Stomach (tissue), 9 donors: ENCODE data around the gene STAMBPL1. TPM values are rescaled to one million over a fixed set of nuclear protein-coding genes. Genes with fewer than 3 reads are reported as not detected.

ENCODE experiments used
- DNase-seq, 2 donors: peaks; one replicate each; pipeline versions ENCODE4 v3.0.0 to v3.0.0-alpha.2; 2013 to 2019
- H3K27ac ChIP-seq, 5 donors: fragments of 200-600 bp in 4 of 5; sonication (generic) in 4 of 5; one replicate each; pipeline ENCODE4 v1.5.1; 2013 to 2019; ENCODE audit warnings: mild to moderate bottlenecking in 1 of 5, moderate library complexity in 1 of 5
- H3K27me3 ChIP-seq, 3 donors: fragments of 200-600 bp; sonication (generic); one replicate each; pipeline ENCODE4 v1.5.1; 2017 to 2019; ENCODE audit warnings: mixed run types in 1 of 3
- H3K36me3 ChIP-seq, 4 donors: fragments of 200-600 bp; sonication (generic); 1 replicate in 3 of 4; 2 replicates in 1 of 4; pipeline ENCODE4 v1.5.1; 2016 to 2019
- H3K4me1 ChIP-seq, 4 donors: fragments of 200-600 bp; sonication (generic); one replicate each; pipeline ENCODE4 v1.5.1; 2016 to 2019
- H3K4me3 ChIP-seq, 4 donors: fragments of 200-600 bp; sonication (generic) in 3 of 4; one replicate each; pipeline ENCODE4 v1.5.1; 2016 to 2019; ENCODE audit warnings: mild to moderate bottlenecking in 1 of 4
- H3K9me3 ChIP-seq, 4 donors: fragments of 200-600 bp; sonication (generic); one replicate each; pipeline ENCODE4 v1.5.1; 2016 to 2019
- EP300 ChIP-seq: sonication (generic); formaldehyde crosslinking; IDR thresholded peaks from one replicate; pipeline ENCODE4 v1.6.1; 2017; ENCODE audit warnings: antibody characterized with exemption
- POLR2A ChIP-seq, 4 donors: fragments of 450-650 bp; IDR thresholded peaks; one replicate each; pipeline ENCODE4 v1.6.1; 2016; ENCODE audit warnings: antibody characterized with exemption in 4 of 4, control low read depth in 2 of 4, mild to moderate bottlenecking in 1 of 4, moderate library complexity in 1 of 4
- POLR2AphosphoS5 ChIP-seq, 3 donors: sonication (generic); formaldehyde crosslinking; IDR thresholded peaks; one replicate each; pipeline ENCODE4 v1.6.1; 2016; ENCODE audit warnings: antibody characterized with exemption in 3 of 3
- WGBS, 5 donors: extraction: QIAGEN DNeasy Blood & Tissue Kit in 3 of 5; methylation state at CpG; one replicate each; pipeline versions ENCODE4 v1.1.5 to v1.1.7; 2013 to 2018; 5-methylcytosine and 5-hydroxymethylcytosine counted together
- intact Hi-C: fragments of 100-400 bp; cut with DNase I; formaldehyde crosslinking; loops from one replicate; pipeline ENCODE4 v1.15.1; 2023; ENCODE audit warnings: low total_unique reads
- polyA plus RNA-seq, 3 donors: library from polyadenylated mRNA; stranded (reverse); fragments of 200-250 nt; gene quantifications; one replicate each; pipeline ENCODE4 v1.2.3, GENCODE V29; 2013
- total RNA-seq, 5 donors: library from RNA; depleted of rRNA; stranded (reverse); fragments of >200 nt; gene quantifications; one replicate each; pipeline versions ENCODE4 v1.1.0 to v1.2.3, GENCODE V29; 2014 to 2016
- TF ChIP-seq, protein P1 (sequence below), 7 experiments: fragments of 450-650 bp in 4 of 7; fragments of 200-600 bp in 3 of 7; sonication (generic) in 3 of 7; IDR thresholded peaks; one replicate each; pipeline ENCODE4 v1.5.1; 2016 to 2019; ENCODE audit warnings: antibody characterized with exemption in 7 of 7, control low read depth in 2 of 7, mild to moderate bottlenecking in 1 of 7
- donor health status: healthy with polysubstance abuse.
- donor health status: Bipolar disorder and iron deficiency.
- donor health status: healthy.

STAMBPL1 gene
- total and polyA plus RNA-seq, 8 donors: 3.2 to 40.8 (median 8.4) TPM

DNA sequence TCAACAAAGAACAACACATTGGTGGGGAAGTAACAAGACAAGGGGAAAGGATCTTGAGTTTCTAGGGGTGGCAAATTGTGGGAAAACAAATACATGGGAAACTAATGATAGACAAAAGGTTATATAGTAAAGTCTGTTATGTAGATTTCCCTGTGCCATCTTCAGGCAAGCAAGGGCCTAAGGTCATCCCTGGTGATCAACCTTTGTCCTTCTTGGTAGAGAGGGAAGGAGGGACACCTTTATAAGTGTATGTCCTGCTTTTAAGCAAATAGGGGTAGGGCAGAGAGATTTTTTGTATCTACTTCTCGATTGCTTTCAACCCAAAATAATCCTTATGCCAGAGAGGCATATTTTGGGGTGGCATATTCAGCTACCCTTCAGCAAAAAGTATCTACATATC, 84.3 kb downstream of the STAMBPL1 start:
- Histone ChIP-seq H3K36me3 (no peaks in the 10 kb centered on the region), H3K27ac (no peak overlapping the region), H3K4me3 (no peak overlapping the region), H3K9me3 (no peaks in the 10 kb centered on the region), H3K4me1 (peaks cover 0 to 31% (median 13%) of the 10 kb centered on the region in 4 donors), H3K27me3 (no peaks in the 10 kb centered on the region)
- 72 to 79% (median 75%) methylated on average over 1 of the region's 1 CpG for WGBS, 5 donors
- DNase-seq: no peak
- TF ChIP-seq, protein P1, sequence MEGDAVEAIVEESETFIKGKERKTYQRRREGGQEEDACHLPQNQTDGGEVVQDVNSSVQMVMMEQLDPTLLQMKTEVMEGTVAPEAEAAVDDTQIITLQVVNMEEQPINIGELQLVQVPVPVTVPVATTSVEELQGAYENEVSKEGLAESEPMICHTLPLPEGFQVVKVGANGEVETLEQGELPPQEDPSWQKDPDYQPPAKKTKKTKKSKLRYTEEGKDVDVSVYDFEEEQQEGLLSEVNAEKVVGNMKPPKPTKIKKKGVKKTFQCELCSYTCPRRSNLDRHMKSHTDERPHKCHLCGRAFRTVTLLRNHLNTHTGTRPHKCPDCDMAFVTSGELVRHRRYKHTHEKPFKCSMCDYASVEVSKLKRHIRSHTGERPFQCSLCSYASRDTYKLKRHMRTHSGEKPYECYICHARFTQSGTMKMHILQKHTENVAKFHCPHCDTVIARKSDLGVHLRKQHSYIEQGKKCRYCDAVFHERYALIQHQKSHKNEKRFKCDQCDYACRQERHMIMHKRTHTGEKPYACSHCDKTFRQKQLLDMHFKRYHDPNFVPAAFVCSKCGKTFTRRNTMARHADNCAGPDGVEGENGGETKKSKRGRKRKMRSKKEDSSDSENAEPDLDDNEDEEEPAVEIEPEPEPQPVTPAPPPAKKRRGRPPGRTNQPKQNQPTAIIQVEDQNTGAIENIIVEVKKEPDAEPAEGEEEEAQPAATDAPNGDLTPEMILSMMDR (IDR thresholded peaks at IDR 0.05): no peak
- intact Hi-C loops: no loop called here

DNA sequence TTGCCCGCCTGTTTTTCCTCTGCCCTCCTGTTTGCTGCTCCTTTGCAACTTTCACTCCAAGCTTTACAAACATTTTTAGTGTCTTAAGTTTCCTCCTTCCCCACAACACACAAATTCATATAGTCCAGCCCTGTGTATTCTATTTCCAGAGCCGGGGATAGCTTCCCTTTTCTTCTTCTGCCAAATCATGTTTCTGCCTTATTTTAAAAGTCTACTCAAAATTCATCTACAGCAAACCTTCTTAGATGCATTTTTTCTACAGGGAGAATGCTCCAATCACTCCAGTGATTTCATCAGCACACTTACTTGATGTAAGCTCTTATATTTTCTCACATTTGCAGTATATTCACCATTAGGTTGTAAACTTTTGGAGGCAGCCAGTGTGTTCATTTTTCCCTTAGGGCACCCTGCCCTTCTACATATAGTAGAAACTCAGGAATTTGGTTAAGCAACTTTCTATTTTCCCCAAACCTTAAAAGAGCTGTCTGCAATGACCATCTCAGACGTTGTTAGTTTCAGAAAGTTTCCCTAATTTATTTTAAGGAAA, 84.9 kb downstream of the STAMBPL1 start:
- Histone ChIP-seq H3K27me3 (no peaks in the 10 kb centered on the region), H3K4me3 (no peak overlapping the region), H3K27ac (no peak overlapping the region), H3K36me3 (no peaks in the 10 kb centered on the region), H3K4me1 (peaks cover 0 to 31% (median 15%) of the 10 kb centered on the region in 4 donors), H3K9me3 (no peaks in the 10 kb centered on the region)
- DNase-seq: no peak
- intact Hi-C loops: no loop called here
- WGBS, 5 donors: 55 to 65% (median 62%) methylated on average over 3 of the region's 3 CpGs
- TF ChIP-seq, protein P1 (IDR thresholded peaks at IDR 0.05): no peak
- TF ChIP-seq POLR2AphosphoS5 (IDR thresholded peaks at IDR 0.05) (no peak), EP300 (no peak), POLR2A (IDR thresholded peaks at IDR 0.05) (no peak)

DNA sequence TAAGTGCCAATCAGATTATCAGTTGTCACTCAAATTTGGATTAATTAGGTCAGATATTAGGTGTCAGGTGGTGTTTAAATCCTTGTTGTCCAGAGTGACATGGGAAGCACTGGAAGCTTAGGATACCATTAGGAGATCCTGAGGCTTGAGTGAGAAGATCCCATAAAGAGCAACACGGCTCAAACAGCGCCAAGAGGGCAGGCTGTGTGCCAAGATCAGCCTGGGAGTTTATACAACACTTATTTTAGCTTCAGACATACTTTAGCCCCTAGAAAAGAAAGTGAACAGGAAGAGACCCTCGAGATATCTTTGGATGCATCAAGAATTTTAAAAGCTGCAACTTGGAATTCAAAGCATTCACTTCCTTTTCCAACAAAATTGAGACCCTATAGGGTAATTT, 86.8 kb downstream of the STAMBPL1 start:
- Histone ChIP-seq H3K4me1 (peaks cover 0 to 39% (median 19%) of the 10 kb centered on the region in 4 donors), H3K36me3 (no peaks in the 10 kb centered on the region), H3K27ac (peak overlapping the region in 2 of 5 donors; percentile 2 to 41), H3K4me3 (no peak overlapping the region), H3K9me3 (no peaks in the 10 kb centered on the region), H3K27me3 (no peaks in the 10 kb centered on the region)
- peak in 1 of 2 donors; percentile 70 for DNase-seq
- 18 to 63% (median 44%) methylated on average over 3 of the region's 3 CpGs for WGBS, 5 donors
- TF ChIP-seq EP300 (no peak), POLR2AphosphoS5 (IDR thresholded peaks at IDR 0.05) (no peak), POLR2A (IDR thresholded peaks at IDR 0.05) (no peak)
- TF ChIP-seq, protein P1 (IDR thresholded peaks at IDR 0.05): no peak
- intact Hi-C loops: no loop called here

DNA sequence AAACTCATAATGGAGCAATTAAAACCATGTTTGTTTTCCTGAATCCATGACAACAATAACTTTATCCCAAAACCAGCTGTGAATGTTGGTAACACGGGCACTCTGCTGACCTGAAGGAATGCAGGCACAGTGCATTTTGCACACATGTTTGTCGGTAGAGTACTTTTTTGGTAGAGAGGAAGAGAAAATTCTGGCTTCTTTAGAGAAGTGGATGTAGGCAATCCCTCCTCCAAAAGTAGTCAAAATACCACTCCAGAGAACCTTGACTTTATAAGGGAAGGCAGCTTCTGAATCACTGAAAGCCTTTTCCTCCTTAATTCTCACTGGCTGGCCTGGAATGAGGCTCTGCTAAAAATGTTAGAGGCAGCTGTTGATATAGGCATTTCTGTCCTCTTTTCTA, 88.3 kb downstream of the STAMBPL1 start:
- H3K36me3 ChIP-seq: no peaks in the 10 kb centered on the region
- peak in 1 of 2 donors; percentile 27 for DNase-seq
- intact Hi-C loops: no loop called here
- no peak overlapping the region for H3K4me3 ChIP-seq
- WGBS, 5 donors: 57 to 70% (median 68%) methylated on average over 2 of the region's 2 CpGs
- H3K9me3 ChIP-seq: no peaks in the 10 kb centered on the region
- H3K27me3 ChIP-seq: no peaks in the 10 kb centered on the region
- TF ChIP-seq POLR2A (IDR thresholded peaks at IDR 0.05) (no peak), POLR2AphosphoS5 (IDR thresholded peaks at IDR 0.05) (no peak)
- TF ChIP-seq, protein P1 (IDR thresholded peaks at IDR 0.05): no peak
- H3K27ac ChIP-seq: peak overlapping the region in 4 of 5 donors; percentile 24 to 49 (median 32)
- H3K4me1 ChIP-seq: peaks cover 0 to 40% (median 20%) of the 10 kb centered on the region in 4 donors
